ENCODE data around the gene LDLRAD1.

LDLRAD1 gene

GRCh38 chr1:54017979-54018378, at the start of gene LDLRAD1:
Gene LDLRAD1 (minus strand): TSS chr1:54018186. CDS start chr1:54018112, 74 bp downstream.
- FAIRE-seq (no peak), DNase-seq (ENCODE audit: insufficient read length, low spot score) (no peak)
- TF ChIP-seq, protein P1, sequence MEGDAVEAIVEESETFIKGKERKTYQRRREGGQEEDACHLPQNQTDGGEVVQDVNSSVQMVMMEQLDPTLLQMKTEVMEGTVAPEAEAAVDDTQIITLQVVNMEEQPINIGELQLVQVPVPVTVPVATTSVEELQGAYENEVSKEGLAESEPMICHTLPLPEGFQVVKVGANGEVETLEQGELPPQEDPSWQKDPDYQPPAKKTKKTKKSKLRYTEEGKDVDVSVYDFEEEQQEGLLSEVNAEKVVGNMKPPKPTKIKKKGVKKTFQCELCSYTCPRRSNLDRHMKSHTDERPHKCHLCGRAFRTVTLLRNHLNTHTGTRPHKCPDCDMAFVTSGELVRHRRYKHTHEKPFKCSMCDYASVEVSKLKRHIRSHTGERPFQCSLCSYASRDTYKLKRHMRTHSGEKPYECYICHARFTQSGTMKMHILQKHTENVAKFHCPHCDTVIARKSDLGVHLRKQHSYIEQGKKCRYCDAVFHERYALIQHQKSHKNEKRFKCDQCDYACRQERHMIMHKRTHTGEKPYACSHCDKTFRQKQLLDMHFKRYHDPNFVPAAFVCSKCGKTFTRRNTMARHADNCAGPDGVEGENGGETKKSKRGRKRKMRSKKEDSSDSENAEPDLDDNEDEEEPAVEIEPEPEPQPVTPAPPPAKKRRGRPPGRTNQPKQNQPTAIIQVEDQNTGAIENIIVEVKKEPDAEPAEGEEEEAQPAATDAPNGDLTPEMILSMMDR (IDR thresholded peaks at IDR 0.05; ENCODE audit: insufficient read depth, missing control alignments), result no peak

DNA sequence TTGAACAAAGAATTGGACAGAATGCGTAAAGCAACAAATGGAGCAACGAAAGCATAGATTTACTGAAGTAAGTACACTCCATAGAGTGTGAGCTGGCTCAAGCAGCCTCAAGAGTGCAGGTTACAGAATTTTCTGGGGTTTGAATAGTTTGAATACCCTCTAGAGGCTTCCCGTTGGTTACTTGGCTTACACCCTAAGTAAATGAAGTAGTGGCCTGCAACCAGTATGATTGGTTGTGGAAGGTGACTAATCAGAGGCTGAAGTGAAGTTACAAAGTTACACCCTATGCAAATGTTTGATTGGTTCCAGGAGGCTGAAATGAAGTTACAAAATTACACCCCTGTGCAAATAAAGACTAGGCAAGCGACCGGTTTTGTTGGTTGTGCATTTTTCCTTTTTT, 46.3 kb upstream of the LDLRAD1 start:
- FAIRE-seq, result no peak
- no peak for DNase-seq (ENCODE audit: insufficient read length, low spot score)
- TF ChIP-seq, protein P1 (IDR thresholded peaks at IDR 0.05; ENCODE audit: insufficient read depth, missing control alignments), result no peak

- DNase-seq (ENCODE audit: insufficient read length, low spot score) (no peak), FAIRE-seq (no peak)
- TF ChIP-seq, protein P1 (IDR thresholded peaks at IDR 0.05; ENCODE audit: insufficient read depth, missing control alignments), result no peak
Measured at GRCh38 chr1:54054438-54054749, 36.4 kb upstream of the LDLRAD1 start.

GRCh38 chr1:54053745-54054437, 35.9 kb upstream of the LDLRAD1 start:
- TF ChIP-seq, protein P1 (IDR thresholded peaks at IDR 0.05; ENCODE audit: insufficient read depth, missing control alignments), result peak; percentile 6
- FAIRE-seq (no peak), DNase-seq (ENCODE audit: insufficient read length, low spot score) (no peak)

DNA sequence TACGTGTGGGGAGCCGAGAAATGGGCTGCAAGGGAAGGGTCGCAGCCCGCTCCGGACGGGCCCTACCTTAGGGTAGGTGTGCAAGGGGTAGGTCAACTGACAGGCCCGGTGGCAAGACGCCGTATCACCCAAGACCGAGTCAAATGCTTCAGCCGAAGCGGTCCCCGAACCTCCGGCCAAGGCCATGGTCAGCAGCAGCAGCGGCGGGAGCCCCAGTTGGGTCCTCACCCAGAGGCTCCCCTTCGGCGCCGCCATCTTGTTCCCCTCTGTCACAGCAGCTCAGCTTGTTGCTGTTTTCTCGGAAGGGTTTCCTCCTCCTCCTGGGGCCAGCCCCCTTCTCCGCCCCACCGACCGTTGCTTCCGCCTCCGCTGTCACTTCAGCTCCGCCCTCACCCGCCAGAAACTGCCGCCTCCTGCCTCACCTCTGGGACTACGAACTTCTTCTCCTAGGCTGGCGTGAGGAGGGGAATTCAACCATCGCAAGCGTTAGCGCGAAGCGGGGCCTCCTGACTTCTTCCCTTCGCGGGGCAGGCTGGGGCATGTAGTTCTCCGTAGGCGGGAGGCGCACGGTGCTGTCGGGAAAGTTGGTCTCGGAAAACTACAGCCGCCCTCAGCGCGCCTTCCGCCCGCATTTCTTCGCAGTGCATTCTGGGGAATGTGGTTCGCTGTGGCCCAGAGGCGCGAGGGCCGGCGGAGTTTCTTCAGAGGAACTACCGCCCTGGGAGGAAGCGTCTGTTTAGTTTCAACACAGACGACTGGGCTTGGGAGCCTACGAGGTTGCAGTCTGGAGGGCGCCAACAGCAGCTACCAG, 35.2 kb upstream of the LDLRAD1 start, which contains the start of the genes TCEANC2 and TMEM59:
TCEANC2 (plus strand) TSS at position 675 of the 811 bp plus-strand sequence. CDS start 815 bp downstream, outside the sequence.
TMEM59 (minus strand) TSS at position 271 of the 811 bp plus-strand sequence; CDS start at position 255, 16 bp downstream.
- peak; percentile 57 for DNase-seq (ENCODE audit: insufficient read length, low spot score)
- TF ChIP-seq, protein P1 (IDR thresholded peaks at IDR 0.05; ENCODE audit: insufficient read depth, missing control alignments), result no peak
- no peak for FAIRE-seq

DNA sequence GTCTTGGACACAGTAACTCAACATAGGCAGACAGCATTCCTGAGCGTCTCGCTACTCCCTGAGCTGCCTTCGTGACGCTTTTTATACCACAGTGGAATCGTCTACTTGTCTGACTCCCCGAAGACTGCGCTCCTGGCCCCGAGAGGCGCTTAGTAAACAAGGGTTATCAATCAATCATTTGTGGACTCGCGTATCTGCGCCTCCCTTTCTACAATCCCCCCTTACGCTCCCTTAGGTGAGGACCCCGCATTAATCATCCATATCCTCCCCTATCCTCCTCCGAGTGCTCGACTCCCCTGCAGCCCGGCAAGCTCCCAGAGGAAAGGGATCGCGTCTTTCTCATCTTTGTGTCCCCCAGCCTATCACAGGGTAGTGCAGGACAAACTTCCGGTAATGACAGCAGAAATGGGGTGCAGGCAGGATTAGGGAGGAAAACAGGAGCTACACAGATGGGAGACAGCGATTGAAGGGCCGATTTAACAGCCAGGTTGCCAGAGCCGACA, 34.5 kb upstream of the LDLRAD1 start:
- FAIRE-seq (no peak), DNase-seq (ENCODE audit: insufficient read length, low spot score) (no peak)
- TF ChIP-seq, protein P1 (IDR thresholded peaks at IDR 0.05; ENCODE audit: insufficient read depth, missing control alignments), result no peak
